DOHH2 (cell line): ENCODE measurements around the gene GRIP2.

Source experiments
- H3F3A ChIP-seq: fragments of 200-600 bp; sonication (generic), shearing (Covaris generic); 2 replicates; pipeline ENCODE4 v1.6.0; 2016; ENCODE audit warnings: antibody characterized with exemption, mild to moderate bottlenecking; ENCODE audit not compliant: control insufficient read depth, insufficient read depth
- H3K27ac ChIP-seq: fragments of 200-600 bp; sonication (generic); 2 replicates; pipeline ENCODE4 v1.5.1; 2014; ENCODE audit warnings: low read depth, mild to moderate bottlenecking, low read length, moderate library complexity
- H3K27me3 ChIP-seq: fragments of 200-600 bp; sonication (generic); 2 replicates; pipeline ENCODE4 v1.6.1; 2014; ENCODE audit warnings: mild to moderate bottlenecking, low read length, mixed read lengths; ENCODE audit not compliant: control insufficient read depth
- H3K36me3 ChIP-seq: fragments of 200-600 bp; sonication (generic); 2 replicates; pipeline ENCODE4 v1.6.1; 2014; ENCODE audit warnings: mild to moderate bottlenecking, low read length, moderate library complexity, mixed read lengths; ENCODE audit not compliant: control insufficient read depth
- H3K4me1 ChIP-seq: fragments of 200-600 bp; sonication (generic); 2 replicates; pipeline ENCODE4 v1.6.1; 2014; ENCODE audit warnings: mild to moderate bottlenecking, low read length, mixed read lengths; ENCODE audit not compliant: control insufficient read depth
- H3K4me2 ChIP-seq: fragments of 200-600 bp; sonication (generic); 2 replicates; pipeline ENCODE4 v1.6.0; 2014; ENCODE audit warnings: mild to moderate bottlenecking, low read length, moderate library complexity
- H3K4me3 ChIP-seq: fragments of 200-600 bp; sonication (generic); 2 replicates; pipeline ENCODE4 v1.5.1; 2014; ENCODE audit warnings: mild to moderate bottlenecking, low read length, mixed read lengths
- H3K79me2 ChIP-seq: fragments of 200-600 bp; sonication (generic); 2 replicates; pipeline ENCODE4 v1.6.1; 2014; ENCODE audit warnings: mild to moderate bottlenecking, low read length, mixed read lengths; ENCODE audit not compliant: control insufficient read depth
- H3K9me2 ChIP-seq: fragments of 200-600 bp; sonication (generic); replicated peaks from 2 replicates; pipeline ENCODE4 v1.6.1; 2014; ENCODE audit warnings: mild to moderate bottlenecking, low read length, mixed read lengths; ENCODE audit not compliant: control insufficient read depth
- H3K9me3 ChIP-seq: fragments of 200-600 bp; sonication (generic); 2 replicates; pipeline ENCODE4 v1.6.1; 2014; ENCODE audit warnings: antibody characterized with exemption, low read length, mixed read lengths; ENCODE audit not compliant: control insufficient read depth, insufficient read depth
- H4K20me1 ChIP-seq: fragments of 200-600 bp; sonication (generic); 2 replicates; pipeline ENCODE4 v1.6.0; 2014; ENCODE audit warnings: low read depth, mild to moderate bottlenecking, antibody characterized with exemption, low read length, moderate library complexity; ENCODE audit not compliant: control insufficient read depth, insufficient read depth
- EZH2phosphoT487 ChIP-seq: fragments of 200-600 bp; sonication (generic); IDR thresholded peaks from 2 replicates; pipeline ENCODE4 v1.6.1; 2017; ENCODE audit warnings: borderline replicate concordance, mild to moderate bottlenecking, antibody characterized with exemption, low read length, moderate library complexity, mixed read lengths
- TF ChIP-seq, protein P1 (sequence below): fragments of 200-600 bp; sonication (generic); IDR thresholded peaks from one replicate; pipeline ENCODE4 v1.5.1; 2014; ENCODE audit warnings: antibody characterized with exemption, mild to moderate bottlenecking, low read depth, low read length; ENCODE audit not compliant: poor library complexity, severe bottlenecking

GRIP2 gene

DNA sequence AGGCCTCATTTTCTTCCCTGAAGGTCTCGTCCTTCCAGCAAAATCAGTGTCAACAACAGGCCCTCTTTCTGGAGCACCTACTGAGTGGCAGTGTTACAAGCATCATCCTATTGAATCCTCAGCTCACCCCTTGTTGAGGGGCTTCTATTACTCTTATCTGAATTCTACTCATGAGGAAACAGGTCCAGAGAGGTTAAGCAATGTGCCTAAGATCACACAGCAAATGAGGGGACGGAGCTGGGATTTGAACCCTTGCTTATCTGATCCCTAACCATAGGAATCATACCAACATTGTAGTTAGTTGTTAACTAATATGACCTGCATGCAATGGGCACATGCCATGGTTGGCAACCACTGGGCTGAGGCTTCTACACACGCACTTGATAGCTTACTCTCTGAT, 74.7 kb downstream of the GRIP2 start:
- Histone ChIP-seq H3K36me3 (peaks cover 85% of the 10 kb centered on the region), H3K9me3 (no peaks in the 10 kb centered on the region), H3K9me2 (no peaks in the 10 kb centered on the region), H3K27ac (no peak overlapping the region), H3K4me3 (no peak overlapping the region), H3K79me2 (no peaks in the 10 kb centered on the region), H3K27me3 (no peaks in the 10 kb centered on the region), H4K20me1 (no peaks in the 10 kb centered on the region), H3K4me2 (no peak overlapping the region), H3F3A (no peaks in the 10 kb centered on the region), H3K4me1 (no peaks in the 10 kb centered on the region)
- no peak for TF ChIP-seq EZH2phosphoT487
- TF ChIP-seq, protein P1, sequence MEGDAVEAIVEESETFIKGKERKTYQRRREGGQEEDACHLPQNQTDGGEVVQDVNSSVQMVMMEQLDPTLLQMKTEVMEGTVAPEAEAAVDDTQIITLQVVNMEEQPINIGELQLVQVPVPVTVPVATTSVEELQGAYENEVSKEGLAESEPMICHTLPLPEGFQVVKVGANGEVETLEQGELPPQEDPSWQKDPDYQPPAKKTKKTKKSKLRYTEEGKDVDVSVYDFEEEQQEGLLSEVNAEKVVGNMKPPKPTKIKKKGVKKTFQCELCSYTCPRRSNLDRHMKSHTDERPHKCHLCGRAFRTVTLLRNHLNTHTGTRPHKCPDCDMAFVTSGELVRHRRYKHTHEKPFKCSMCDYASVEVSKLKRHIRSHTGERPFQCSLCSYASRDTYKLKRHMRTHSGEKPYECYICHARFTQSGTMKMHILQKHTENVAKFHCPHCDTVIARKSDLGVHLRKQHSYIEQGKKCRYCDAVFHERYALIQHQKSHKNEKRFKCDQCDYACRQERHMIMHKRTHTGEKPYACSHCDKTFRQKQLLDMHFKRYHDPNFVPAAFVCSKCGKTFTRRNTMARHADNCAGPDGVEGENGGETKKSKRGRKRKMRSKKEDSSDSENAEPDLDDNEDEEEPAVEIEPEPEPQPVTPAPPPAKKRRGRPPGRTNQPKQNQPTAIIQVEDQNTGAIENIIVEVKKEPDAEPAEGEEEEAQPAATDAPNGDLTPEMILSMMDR = no peak

DNA sequence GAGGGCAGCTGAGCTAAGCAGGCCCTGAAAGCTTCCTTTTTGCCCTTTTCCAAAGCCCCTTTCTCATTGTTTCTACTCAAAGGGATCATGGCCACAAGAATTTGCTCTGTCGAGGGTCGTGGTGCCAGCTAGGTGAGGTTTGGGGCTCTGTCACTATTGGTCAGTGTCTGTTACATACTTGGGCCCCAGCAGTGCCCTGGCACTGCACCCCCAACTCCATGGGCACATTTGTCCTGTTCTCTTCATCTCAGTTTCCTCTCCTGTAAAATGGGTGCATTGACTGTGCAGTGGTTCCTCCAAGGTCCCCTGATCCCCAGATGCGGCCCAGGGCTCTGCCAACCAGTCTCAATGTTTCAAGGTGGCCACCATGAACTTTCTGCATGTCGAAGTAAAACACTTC, 75.6 kb downstream of the GRIP2 start:
- H3K9me2 ChIP-seq = no peaks in the 10 kb centered on the region
- H3K4me1 ChIP-seq = no peaks in the 10 kb centered on the region
- peaks cover 85% of the 10 kb centered on the region for H3K36me3 ChIP-seq
- no peak overlapping the region for H3K4me3 ChIP-seq
- H4K20me1 ChIP-seq = no peaks in the 10 kb centered on the region
- no peaks in the 10 kb centered on the region for H3K9me3 ChIP-seq
- TF ChIP-seq, protein P1 = no peak
- no peak for TF ChIP-seq EZH2phosphoT487
- no peaks in the 10 kb centered on the region for H3K79me2 ChIP-seq
- no peak overlapping the region for H3K4me2 ChIP-seq
- H3K27me3 ChIP-seq = no peaks in the 10 kb centered on the region
- no peaks in the 10 kb centered on the region for H3F3A ChIP-seq
- H3K27ac ChIP-seq = no peak overlapping the region

DNA sequence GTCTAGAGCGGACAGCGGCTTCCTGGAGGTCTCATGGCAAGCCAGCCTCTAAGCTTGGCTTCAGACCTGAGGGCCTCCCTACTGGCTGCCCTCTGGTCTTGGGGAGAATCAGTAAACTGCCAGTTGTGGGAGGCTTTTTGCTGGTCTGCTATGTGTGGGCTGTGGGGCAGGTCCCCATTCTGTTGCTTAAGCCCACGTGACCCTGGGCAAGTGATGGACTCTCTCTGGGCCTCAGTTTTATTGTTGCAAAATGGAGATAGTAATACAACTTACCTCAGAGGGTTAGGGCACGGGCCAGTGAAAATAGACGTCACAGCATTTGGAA, 76.0 kb downstream of the GRIP2 start:
- H3K9me3 ChIP-seq = no peaks in the 10 kb centered on the region
- H4K20me1 ChIP-seq = no peaks in the 10 kb centered on the region
- no peaks in the 10 kb centered on the region for H3K9me2 ChIP-seq
- no peaks in the 10 kb centered on the region for H3F3A ChIP-seq
- no peak for TF ChIP-seq EZH2phosphoT487
- TF ChIP-seq, protein P1 = no peak
- H3K4me2 ChIP-seq = no peak overlapping the region
- no peak overlapping the region for H3K4me3 ChIP-seq
- H3K36me3 ChIP-seq = peaks cover 85% of the 10 kb centered on the region
- H3K79me2 ChIP-seq = no peaks in the 10 kb centered on the region
- H3K27me3 ChIP-seq = no peaks in the 10 kb centered on the region
- no peak overlapping the region for H3K27ac ChIP-seq
- H3K4me1 ChIP-seq = no peaks in the 10 kb centered on the region
